HG03558 (cell line): ENCODE data around the gene GRIN3A.
"Not testable (repeated sequence)": the region's sequence is repeated elsewhere in the genome, so short reads cannot be mapped to it uniquely, and the experiment has no call there.

Source experiments
- ATAC-seq: cut with Tn5 transposase; IDR thresholded peaks from one replicate; pipeline ENCODE4 v1.9.1; 2021; ENCODE audit warnings: moderate number of reproducible peaks; ENCODE audit not compliant: unreplicated experiment; ENCODE audit errors: extremely low read depth

The GRIN3A gene

GRCh38 chr9:101636247-101636646, 102.2 kb downstream of the GRIN3A start:
- ATAC-seq, result no peak

GRCh38 chr9:101635473-101635872, 103.0 kb downstream of the GRIN3A start:
- ATAC-seq, result no peak

GRCh38 chr9:101634741-101635409, 103.6 kb downstream of the GRIN3A start:
- no peak for ATAC-seq

GRCh38 chr9:101632611-101633010, 105.8 kb downstream of the GRIN3A start:
- no peak for ATAC-seq

GRCh38 chr9:101631892-101632291, 106.6 kb downstream of the GRIN3A start:
- no peak for ATAC-seq

- ATAC-seq, result no peak
Observed at GRCh38 chr9:101629636-101630035, 108.8 kb downstream of the GRIN3A start.

- no peak for ATAC-seq
Observed at GRCh38 chr9:101628173-101628572, 110.3 kb downstream of the GRIN3A start.

- ATAC-seq, result no peak
Observed at GRCh38 chr9:101626295-101626694, 112.2 kb downstream of the GRIN3A start.

GRCh38 chr9:101625876-101626275, 112.6 kb downstream of the GRIN3A start:
- ATAC-seq, result no peak

GRCh38 chr9:101620452-101620851, 118.0 kb downstream of the GRIN3A start:
- ATAC-seq, result no peak

- no peak for ATAC-seq
Observed at GRCh38 chr9:101618698-101619097, 119.7 kb downstream of the GRIN3A start.

- no peak for ATAC-seq
Observed at GRCh38 chr9:101605547-101605946, 132.9 kb downstream of the GRIN3A start.

GRCh38 chr9:101604296-101604695, 134.2 kb downstream of the GRIN3A start:
- ATAC-seq, result no peak

- ATAC-seq, result no peak
Observed at GRCh38 chr9:101601904-101602765, 136.3 kb downstream of the GRIN3A start.

- ATAC-seq, result no peak
Observed at GRCh38 chr9:101594796-101595195, 143.7 kb downstream of the GRIN3A start, which contains the start of gene PPP3R2. Gene PPP3R2, minus strand, starts transcription at chr9:101594969. Its CDS starts 48 bp downstream, at chr9:101594921.

GRCh38 chr9:101593345-101593744, 145.1 kb downstream of the GRIN3A start:
- ATAC-seq, result no peak

GRCh38 chr9:101592788-101593187, 145.7 kb downstream of the GRIN3A start:
- no peak for ATAC-seq

- ATAC-seq, result no peak
Observed at GRCh38 chr9:101591787-101592446, 146.5 kb downstream of the GRIN3A start.

GRCh38 chr9:101590901-101591300, 147.5 kb downstream of the GRIN3A start:
- no peak for ATAC-seq

- not testable (repeated sequence) for ATAC-seq
Observed at GRCh38 chr9:101590074-101590473, 148.4 kb downstream of the GRIN3A start.
